ENCODE data around the gene SH3PXD2A. TPM values are rescaled to one million over a fixed set of nuclear protein-coding genes. Genes with fewer than 3 reads are reported as not detected.
"Not testable (repeated sequence)": the region's sequence is repeated elsewhere in the genome, so short reads cannot be mapped to it uniquely, and the experiment has no call there.

Gene SH3PXD2A
- total RNA-seq, 1 donor from 2014 or later: 28.7 TPM

GRCh38 chr10:103731609-103732270 is 123.6 kb downstream of the SH3PXD2A start:
- DNase-seq (ENCODE audit: missing footprints) (no peak), ATAC-seq (no peak)
- intact Hi-C loops (cut with DNase I): no loop called here

- DNase-seq (ENCODE audit: missing footprints); intact Hi-C loops (cut with DNase I); ATAC-seq: not testable (repeated sequence)
These were observed 124.3 kb downstream of the SH3PXD2A start for GRCh38 chr10:103731026-103731425.

- intact Hi-C loops (cut with DNase I): loop anchor here (10.0 kb wide), 1 partner anchor 55 kb away; no protein-coding TSS in a partner anchor
- ATAC-seq (no peak), DNase-seq (ENCODE audit: missing footprints) (no peak)
These were observed 125.5 kb downstream of the SH3PXD2A start for GRCh38 chr10:103729851-103730250.

DNA sequence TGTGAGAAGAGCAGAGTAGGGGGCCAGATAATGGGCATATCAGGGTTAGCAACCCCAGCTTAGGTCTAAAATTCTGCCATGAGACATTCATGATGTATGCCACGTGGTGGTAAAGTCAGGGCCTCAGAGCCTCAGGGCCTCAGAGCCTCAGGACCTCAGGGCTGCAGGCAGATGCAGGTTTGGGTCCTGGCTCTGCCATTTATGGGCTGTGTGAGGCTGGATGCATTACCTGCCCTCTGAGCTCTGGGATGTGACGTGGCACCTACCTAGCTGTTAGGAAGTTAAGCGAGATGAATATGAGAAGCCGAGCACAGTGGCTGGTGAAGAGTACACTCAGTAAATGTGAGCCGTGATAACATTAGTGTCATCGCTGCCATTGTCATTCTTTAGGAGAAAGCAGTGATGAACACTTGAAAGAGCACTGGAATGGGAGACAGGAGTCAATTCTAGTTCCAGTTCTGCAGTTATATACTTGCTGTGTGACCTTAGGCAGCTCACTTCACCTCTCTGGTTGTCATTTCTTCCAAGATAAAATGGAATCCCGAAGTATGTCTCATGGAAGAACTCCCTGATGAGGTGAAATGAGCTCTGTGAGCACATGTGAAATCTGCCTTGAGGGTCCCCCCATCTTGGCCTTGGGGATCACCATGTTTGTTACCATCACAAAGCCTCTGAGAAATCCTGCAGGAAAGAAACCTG is 127.2 kb downstream of the SH3PXD2A start:
- DNase-seq (ENCODE audit: missing footprints) (no peak), ATAC-seq (no peak)
- intact Hi-C loops (cut with DNase I): loop anchor here (10.0 kb wide), 1 partner anchor 57 kb away; no protein-coding TSS in a partner anchor

DNA sequence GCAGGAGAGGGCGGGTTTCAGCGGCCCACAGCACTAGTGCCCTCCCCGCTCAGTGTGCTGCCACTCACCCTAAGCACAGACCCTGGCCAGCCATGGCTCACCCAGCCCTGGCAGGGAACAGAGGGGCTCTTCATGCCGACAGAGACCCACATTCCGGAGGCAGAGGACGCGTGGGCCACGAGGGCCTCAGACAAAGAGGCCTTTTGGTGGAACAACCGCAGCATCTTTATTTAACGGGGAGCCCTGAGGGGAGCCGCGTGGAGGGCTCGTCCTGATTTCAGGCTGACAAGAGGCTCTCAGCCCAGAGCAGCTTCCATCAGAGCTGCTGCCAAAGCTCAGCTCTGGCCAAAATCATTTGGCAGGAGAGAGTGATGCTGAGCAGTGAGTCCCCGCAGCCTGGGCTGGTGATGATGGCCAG is 127.8 kb downstream of the SH3PXD2A start:
- DNase-seq (ENCODE audit: missing footprints) (no peak), ATAC-seq (peak; percentile 88)
- intact Hi-C loops (cut with DNase I): loop anchor here (10.0 kb wide), 1 partner anchor 57 kb away; no protein-coding TSS in a partner anchor

GRCh38 chr10:103726637-103727036 is 128.7 kb downstream of the SH3PXD2A start:
- intact Hi-C loops (cut with DNase I): loop anchor here (10.0 kb wide), 1 partner anchor 58 kb away; no protein-coding TSS in a partner anchor

DNA sequence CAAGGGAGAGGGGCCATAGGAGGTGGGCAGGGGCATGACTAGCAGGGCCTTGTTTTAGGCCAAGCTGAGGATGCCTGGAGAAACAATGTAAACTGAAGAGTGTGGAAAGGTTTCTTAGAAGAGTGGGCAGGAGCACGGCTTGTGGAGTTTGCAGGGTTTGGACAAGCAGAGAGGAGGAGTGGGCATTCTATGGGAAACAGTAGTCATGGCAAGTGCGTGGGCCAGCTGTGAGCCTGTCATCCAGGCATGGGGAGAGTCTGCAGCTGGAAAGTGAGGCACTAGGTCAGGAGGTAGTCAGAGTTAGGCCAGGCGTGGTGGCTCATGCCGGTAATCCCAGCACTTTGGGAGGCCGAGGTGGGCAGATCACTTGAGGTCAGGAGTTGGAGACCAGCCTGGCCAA is 130.1 kb downstream of the SH3PXD2A start:
- ATAC-seq: no peak
- DNase-seq (ENCODE audit: missing footprints): no peak
- intact Hi-C loops (cut with DNase I): loop anchor here (10.0 kb wide), 1 partner anchor 60 kb away; no protein-coding TSS in a partner anchor

More at GRCh38 chr10:103726637-103727036, 128.7 kb downstream of the SH3PXD2A start:
- DNase-seq (ENCODE audit: missing footprints) (no peak), ATAC-seq (no peak)

DNA sequence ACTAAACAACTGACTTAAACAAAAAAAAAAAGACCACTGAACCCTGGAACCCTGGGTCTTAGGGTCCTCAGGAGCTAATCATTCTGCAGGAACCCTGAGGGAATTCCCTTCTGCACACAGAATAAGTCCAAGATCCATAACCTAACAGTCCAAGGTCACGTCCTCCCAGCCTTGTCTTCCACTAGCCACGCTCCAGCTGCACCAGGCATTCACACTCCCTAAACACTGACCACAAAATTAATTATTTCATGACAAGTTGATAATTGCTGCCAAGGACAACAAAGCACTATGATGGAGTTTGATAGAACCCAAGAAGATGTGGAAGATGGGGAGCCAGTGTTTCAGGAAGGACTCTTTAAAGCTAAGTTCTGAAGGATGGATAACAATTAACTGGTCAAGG is 130.6 kb downstream of the SH3PXD2A start:
- DNase-seq (ENCODE audit: missing footprints): no peak
- no peak for ATAC-seq
- intact Hi-C loops (cut with DNase I): loop anchor here (10.0 kb wide), 1 partner anchor 60 kb away; no protein-coding TSS in a partner anchor

DNA sequence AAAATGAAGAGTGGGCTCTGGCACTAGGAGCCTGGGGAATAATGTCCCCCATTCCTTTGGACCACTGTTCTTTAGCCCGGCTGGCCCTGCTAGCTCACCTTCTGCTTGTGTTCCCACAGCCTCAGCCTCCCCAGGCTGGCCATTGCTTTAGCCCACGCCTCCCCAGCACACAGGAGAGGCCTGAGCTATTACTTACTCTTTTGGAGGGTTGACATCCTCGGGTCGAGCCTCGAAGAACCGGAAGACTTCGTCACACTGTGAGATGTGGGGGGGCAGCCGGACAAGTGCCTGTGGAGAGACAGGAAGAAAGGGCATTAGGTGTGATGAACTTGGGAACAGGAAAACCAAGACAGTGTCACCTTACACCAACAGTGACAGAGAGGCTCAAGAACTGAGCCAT is 131.3 kb downstream of the SH3PXD2A start:
- DNase-seq (ENCODE audit: missing footprints): no peak
- ATAC-seq: no peak
- intact Hi-C loops (cut with DNase I): loop anchor here (10.0 kb wide), 1 partner anchor 61 kb away; no protein-coding TSS in a partner anchor

GRCh38 chr10:103723557-103723956 is 131.8 kb downstream of the SH3PXD2A start:
- DNase-seq (ENCODE audit: missing footprints) (no peak), ATAC-seq (no peak)
- intact Hi-C loops (cut with DNase I): loop anchor here (10.0 kb wide), 1 partner anchor 61 kb away; no protein-coding TSS in a partner anchor

- intact Hi-C loops (cut with DNase I): loop anchor here (10.0 kb wide), 1 partner anchor 62 kb away; no protein-coding TSS in a partner anchor
- ATAC-seq (no peak), DNase-seq (ENCODE audit: missing footprints) (no peak)
These were observed 132.7 kb downstream of the SH3PXD2A start for GRCh38 chr10:103722632-103723031.

- intact Hi-C loops (cut with DNase I): loop anchor here (10.0 kb wide), 1 partner anchor 64 kb away; no protein-coding TSS in a partner anchor
- no peak for ATAC-seq
- DNase-seq (ENCODE audit: missing footprints): no peak
These were observed 134.4 kb downstream of the SH3PXD2A start for GRCh38 chr10:103720964-103721335.

DNA sequence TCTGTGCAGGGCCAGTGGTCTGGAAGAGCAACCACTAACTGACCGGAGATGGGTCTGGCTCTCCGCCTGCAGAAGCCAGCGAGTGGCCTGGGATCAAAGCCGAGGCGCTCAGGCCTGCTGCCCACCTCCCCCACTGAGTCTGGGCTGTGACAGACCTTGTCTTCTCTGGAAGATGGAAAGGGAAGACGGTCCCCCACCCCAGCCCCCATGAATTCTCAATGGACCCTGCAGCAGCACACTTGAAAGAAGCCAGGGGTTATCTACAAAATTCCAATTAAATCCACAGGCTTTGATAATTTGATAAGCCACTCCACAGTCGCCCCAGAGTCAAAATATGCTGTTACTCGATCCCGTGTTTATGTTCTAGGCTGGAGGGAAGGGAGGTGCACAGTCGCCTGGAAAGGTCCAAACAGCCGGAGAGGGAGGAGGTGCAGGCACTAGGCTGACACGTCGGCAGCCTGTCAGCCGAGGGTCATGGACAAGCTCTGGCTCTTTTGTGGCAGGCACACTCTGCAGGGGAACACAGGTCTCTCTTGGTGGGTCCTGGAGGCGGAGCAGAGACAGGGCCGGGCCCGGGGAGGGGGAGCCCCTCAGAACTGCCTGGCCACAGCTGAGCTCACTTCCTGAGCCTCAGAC is 134.9 kb downstream of the SH3PXD2A start:
- ATAC-seq (peak; percentile 45), DNase-seq (ENCODE audit: missing footprints) (no peak)
- intact Hi-C loops (cut with DNase I): loop anchor here (10.0 kb wide), 1 partner anchor 64 kb away; no protein-coding TSS in a partner anchor

DNA sequence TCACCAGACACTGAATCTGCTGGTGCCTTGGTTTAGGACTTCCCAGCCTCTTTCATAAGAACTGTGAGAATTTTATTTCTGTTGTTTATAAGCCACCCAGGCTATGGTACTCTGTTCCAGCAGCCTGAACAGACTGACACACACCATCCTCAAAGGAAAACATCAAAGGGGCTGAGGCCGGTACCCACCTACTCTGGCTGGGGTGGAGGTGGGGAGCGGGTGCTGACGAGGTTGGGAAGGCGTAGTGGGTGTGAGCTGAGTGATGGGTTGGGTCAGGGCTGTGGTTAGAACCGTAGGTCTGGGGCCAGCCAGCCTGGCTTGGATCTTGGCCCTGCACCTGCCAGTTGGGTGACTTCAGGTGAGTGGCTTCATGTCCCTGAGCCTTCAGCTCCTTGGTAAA is 136.3 kb downstream of the SH3PXD2A start:
- peak; percentile 32 for DNase-seq (ENCODE audit: missing footprints)
- no peak for ATAC-seq
- intact Hi-C loops (cut with DNase I): no loop called here

DNA sequence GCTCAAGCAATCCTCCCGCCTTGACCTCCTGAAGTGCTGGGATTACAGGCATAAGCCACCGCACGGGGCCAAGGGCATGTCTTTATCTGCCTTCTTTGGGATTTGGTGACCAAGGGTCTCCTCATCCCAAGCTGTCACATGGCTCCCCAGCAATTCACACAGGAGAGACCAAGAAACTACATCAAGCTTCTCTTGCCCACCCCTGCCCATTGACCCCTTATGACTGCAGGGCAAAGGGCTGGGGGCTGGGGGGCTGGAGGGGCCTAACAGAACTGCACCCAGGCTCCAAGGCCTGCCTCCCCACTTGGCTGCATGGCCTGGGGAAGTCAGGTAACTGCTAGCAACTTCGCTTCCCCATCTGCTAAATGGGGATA is 137.1 kb downstream of the SH3PXD2A start:
- ATAC-seq: no peak
- DNase-seq (ENCODE audit: missing footprints): no peak
- intact Hi-C loops (cut with DNase I): no loop called here

GRCh38 chr10:103717341-103718246 is 137.8 kb downstream of the SH3PXD2A start:
- intact Hi-C loops (cut with DNase I): no loop called here

DNA sequence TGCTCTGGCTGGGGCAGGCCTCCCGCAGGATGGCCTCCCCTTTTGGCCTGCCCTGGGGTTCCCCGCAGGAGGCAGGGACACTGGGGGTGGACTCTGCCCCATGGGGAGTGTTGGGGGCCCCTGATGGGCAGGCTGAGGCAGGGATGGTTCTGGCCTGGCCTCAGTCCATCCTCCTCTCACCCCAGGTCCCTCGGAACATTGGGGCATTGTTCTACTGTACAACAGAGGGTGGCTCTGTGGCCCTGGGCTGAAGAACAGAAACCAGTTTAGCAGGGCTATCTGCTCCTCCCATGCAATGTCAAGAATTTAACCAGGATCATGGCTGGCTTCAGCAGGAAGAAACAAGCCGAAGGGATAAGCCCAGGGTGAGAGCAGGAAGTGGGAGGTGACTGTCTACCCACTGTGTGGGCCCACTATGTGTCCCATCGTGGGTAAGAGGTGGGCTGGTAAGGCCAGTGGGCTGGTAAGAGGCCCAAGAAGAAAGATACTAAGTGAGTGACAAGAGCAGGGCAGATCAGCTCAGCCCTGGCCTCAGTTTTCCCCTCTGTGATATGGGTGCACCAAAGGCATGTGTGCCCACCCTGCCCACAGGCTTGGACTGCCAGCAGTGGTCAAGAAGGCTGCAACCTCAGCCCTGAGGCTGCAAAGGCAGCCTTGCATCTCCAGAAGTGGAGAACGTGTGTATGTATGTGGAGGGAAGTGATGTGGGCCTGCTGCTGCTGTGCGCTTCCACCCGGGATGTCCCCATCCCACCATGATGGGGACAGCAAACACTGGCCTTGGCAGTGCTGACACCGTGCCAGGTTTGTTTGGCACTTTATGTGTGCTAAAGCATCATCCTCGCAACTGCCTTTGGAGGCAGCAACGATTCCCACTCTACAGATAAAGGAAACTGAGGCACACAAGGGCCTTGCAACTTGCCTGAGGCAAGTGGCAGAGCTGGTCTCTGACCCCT is 138.9 kb downstream of the SH3PXD2A start:
- ATAC-seq: no peak
- intact Hi-C loops (cut with DNase I): no loop called here
- DNase-seq (ENCODE audit: missing footprints): no peak

More at GRCh38 chr10:103717341-103718246, 137.8 kb downstream of the SH3PXD2A start:
- ATAC-seq (no peak), DNase-seq (ENCODE audit: missing footprints) (no peak)

Data from Right ventricle myocardium inferior (tissue), 1 donor.